LNCaP clone FGC (cell line): ENCODE results near the gene CDC45.

Experiments used
- DNase-seq: peaks from one replicate; pipeline ENCODE4 v3.0.0-alpha.2; 2011; ENCODE audit warnings: low read depth
- H3K4me3 ChIP-seq: 2 replicates; pipeline ENCODE4 v1.5.1; 2011; ENCODE audit warnings: mild to moderate bottlenecking, low read depth, low read length, control low read depth
- TF ChIP-seq, protein P1 (sequence below): IDR thresholded peaks from 2 replicates; pipeline ENCODE4 v1.5.1; 2012; ENCODE audit warnings: mild to moderate bottlenecking; ENCODE audit not compliant: control insufficient read depth, insufficient read depth; ENCODE audit errors: extremely low read depth

The CDC45 gene

DNA sequence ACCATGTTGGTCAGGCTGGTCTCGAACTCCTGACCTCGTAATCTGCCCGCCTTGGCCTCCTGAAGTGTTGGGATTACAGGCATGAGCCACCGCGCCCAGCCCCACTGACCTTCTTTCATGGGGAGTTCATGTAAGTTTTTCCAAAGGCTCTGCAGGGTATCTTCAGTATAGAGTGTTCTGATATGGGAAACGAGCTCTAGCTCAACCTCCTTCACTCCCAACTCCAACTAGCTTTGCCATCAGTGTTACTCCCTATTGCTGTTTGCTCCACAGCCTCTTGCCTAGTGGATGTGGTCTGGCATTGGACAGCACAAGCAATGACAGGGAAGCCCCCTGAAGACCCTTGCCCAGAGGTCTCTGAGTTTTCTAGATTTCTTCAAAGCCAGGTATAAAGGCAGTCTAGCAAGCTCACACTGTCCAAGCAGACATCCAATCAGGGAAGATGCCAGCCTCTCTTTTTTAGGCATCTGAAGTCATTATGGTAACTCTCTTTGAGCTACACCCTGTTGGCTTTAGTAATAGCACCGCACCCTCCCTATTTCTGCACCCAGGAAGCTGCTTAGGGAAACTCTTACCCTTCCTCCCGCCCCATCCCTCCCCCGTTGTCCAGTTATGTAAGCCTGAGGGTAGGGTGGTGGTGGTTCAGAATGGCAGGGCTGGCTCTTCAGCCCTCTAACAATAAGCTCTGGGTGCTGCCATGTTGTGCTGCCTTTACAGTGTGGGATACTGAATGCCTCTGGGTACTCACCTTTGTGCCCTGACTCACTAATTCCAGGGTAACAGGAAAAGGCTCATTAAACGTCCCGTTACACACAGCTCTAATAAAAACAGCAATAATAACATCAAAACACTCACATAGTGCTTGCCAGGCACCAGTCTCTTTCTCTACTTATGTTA is 85.9 kb downstream of the CDC45 start:
- DNase-seq = no peak
- TF ChIP-seq, protein P1, sequence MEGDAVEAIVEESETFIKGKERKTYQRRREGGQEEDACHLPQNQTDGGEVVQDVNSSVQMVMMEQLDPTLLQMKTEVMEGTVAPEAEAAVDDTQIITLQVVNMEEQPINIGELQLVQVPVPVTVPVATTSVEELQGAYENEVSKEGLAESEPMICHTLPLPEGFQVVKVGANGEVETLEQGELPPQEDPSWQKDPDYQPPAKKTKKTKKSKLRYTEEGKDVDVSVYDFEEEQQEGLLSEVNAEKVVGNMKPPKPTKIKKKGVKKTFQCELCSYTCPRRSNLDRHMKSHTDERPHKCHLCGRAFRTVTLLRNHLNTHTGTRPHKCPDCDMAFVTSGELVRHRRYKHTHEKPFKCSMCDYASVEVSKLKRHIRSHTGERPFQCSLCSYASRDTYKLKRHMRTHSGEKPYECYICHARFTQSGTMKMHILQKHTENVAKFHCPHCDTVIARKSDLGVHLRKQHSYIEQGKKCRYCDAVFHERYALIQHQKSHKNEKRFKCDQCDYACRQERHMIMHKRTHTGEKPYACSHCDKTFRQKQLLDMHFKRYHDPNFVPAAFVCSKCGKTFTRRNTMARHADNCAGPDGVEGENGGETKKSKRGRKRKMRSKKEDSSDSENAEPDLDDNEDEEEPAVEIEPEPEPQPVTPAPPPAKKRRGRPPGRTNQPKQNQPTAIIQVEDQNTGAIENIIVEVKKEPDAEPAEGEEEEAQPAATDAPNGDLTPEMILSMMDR = no peak

DNA sequence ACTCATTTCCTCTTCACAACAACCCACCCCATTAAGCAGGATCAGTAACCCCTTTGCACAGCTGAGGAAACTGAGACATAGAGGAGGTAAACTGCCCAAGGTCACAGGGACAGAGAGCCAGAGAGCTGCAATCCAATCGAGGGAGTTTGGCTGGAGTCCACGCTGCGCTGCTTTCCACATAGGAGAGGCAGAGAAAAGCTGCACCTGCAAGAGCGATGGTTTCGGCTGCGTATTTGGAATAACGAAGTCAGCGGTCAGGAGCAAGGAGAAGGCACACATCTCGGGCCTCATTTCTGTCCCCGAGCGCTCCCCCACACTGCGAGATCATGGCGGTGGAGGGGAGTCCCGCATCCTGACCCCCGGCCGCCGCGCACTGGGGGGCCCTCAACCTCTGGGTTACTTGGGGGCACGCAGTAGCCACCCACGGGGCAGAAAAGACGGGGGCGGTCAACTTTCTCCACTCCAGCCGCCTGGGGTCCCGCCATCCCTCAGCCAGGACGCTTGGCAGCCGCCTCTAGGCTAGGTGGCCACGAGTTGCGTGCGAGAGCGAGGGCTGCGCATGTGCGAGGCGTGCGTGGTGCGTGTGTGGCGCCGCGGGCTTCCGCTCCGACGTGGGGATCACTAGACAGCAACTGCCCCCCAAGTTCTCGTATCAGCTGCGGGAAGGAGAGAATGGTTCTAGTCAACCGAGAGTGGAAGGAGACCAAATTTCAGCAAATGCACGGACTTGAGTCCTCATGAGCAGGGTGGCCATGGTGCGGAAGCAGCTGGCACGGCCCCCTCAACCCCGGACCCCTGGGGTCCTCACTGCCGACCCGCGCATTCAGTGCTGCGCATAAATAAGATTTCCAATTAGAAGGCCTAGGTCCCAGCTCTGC is 86.8 kb downstream of the CDC45 start:
- TF ChIP-seq, protein P1 = no peak
- no peak for DNase-seq
- no peak overlapping the region for H3K4me3 ChIP-seq

More for the DNA sequence above, 85.9 kb downstream of the CDC45 start:
- no peak overlapping the region for H3K4me3 ChIP-seq

DNA sequence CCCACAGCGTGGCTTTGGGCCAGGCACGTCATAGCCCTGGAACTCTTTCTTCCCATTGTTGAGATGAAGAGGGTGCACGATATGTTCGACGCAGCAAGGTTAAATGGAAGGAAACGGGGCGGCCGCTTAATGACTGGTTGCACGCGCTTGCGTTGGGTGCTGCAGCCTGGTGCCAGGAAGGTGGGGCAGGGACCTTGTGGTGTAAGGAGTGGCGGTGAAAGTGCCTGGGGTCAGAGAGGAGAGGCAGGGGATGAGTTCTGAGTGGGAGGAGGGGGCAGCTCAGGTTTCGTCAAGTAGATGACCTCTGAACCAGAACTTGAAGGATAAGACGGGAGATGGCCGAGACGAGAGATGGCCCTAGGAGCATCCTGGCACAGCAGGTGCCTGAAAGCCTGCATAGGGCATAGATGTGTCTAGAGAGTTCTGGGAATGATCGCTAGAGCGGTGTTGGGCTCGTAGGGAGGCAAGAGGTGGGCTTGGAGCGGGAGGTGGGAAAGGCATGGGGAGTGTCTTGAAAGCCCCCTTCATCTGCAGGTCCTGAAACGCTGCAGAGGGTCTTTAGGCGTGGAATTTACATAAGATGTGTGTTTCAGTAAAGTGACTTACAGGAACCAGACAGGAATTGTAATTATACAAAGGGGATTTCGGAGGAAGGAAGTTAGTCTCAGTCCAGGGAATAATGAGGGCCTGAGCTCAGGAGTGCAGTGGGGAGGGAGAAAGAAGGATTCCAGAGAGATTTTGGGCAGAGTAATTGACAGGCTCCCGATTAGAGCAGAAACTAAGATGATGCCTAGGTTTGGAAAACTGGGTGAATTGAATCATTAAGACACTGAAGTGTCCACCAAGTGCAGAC is 87.7 kb downstream of the CDC45 start:
- DNase-seq = no peak
- TF ChIP-seq, protein P1 = no peak
- H3K4me3 ChIP-seq = no peak overlapping the region

DNA sequence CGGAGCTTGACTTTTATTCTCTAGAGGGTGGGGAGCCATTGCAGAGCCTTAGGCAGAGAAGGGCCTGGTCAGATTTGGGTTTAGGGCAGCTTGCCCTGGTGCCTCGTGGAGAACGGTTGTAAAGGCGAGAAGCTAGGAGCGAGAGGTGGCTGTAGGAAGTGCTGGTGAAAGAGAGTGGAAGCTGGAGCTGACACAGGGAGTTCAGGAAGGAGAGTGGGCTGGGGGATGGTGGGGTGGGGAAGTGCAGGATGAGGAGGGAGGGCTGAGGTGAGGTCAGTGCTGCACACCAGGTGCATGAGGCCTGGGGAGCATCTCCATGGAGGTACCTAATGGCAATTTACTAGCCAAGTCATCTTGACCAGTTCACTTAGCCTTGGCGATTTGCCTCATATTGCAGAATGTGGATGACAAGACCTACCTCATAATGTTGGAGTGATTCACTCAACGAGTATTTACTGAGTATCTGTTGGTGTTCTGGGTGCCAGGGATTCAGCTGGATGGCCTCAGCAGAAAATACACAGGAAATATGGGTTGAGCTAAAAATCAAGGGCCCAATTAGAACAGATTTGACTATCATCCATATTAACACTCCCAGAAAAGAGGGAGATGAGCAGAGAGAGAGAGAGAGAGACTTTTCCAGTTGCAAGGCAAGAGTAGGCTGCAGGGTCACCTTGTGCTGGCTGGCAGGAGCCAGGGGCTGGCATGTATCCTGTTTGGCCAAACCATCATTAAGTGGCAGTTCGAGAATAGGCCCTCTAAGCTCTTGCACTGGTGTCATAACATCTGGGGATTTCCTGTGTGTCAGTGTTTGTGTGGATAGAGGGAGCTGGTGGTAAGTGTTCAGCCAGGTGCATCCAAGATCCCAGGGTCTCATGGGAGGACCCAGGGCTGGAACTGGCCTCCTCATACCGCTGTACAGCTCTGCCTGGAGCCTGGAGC is 88.9 kb downstream of the CDC45 start:
- TF ChIP-seq, protein P1 = no peak
- no peak overlapping the region for H3K4me3 ChIP-seq
- DNase-seq = no peak

DNA sequence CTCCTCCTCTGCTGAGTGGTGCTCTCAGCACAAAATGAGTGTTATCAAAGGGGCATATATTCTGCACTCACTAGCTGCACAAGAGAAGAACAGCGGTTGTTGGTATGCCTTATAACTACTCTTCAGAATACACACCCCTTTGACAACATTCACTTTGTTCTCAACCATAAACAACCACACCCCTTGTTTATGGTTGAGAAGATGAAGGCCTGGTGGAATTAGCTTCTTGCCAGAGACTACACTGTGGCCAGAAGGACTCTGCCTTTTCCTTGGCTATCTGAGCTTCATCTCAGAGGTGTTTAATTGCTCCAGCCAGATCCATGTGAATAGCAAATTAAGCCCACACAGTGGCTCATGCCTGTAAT is 89.5 kb downstream of the CDC45 start:
- TF ChIP-seq, protein P1 = no peak
- DNase-seq = no peak
- H3K4me3 ChIP-seq = no peak overlapping the region
